Upper lobe of left lung (tissue), 4 donors: ENCODE data around the gene CRIP2.

Experiments used
- CTCF ChIP-seq, 6 experiments: fragments of 450-650 bp in 4 of 6; fragments of 200-600 bp in 2 of 6; sonication (generic) in 2 of 6; IDR thresholded peaks; one replicate each; pipeline ENCODE4 v1.5.1; 2016 to 2019; ENCODE audit warnings: antibody characterized with exemption in 6 of 6
- POLR2A ChIP-seq, 4 donors: fragments of 450-650 bp; IDR thresholded peaks; one replicate each; pipeline ENCODE4 v1.5.1; 2016 to 2017; ENCODE audit warnings: antibody characterized with exemption in 4 of 4, mild to moderate bottlenecking in 2 of 4
- POLR2AphosphoS5 ChIP-seq, 2 donors: sonication (generic); formaldehyde crosslinking; IDR thresholded peaks; one replicate each; pipeline ENCODE4 v1.5.1; 2017; ENCODE audit warnings: antibody characterized with exemption in 2 of 2

- TF ChIP-seq CTCF (IDR thresholded peaks at IDR 0.05) (no peak), POLR2AphosphoS5 (IDR thresholded peaks at IDR 0.05) (no peak), POLR2A (IDR thresholded peaks at IDR 0.05) (no peak)
Observed at GRCh38 chr14:105495990-105496830, 21.6 kb downstream of the CRIP2 start.
